Hypothalamus (tissue), 51 donors: ENCODE measurements around the gene NRAS.

Experiments used
- DNase-seq, 51 donors: peaks; one replicate each; lab custom pipeline; 2025; lab: John Stamatoyannopoulos, UW

Gene NRAS

GRCh38 chr1:114688526-114688925 is 28.0 kb downstream of the NRAS start:
- DNase-seq: no peak

- DNase-seq: no peak
These were observed 30.7 kb downstream of the NRAS start for GRCh38 chr1:114685851-114686250.

GRCh38 chr1:114677691-114678090 is 38.9 kb downstream of the NRAS start:
- DNase-seq: no peak

DNA sequence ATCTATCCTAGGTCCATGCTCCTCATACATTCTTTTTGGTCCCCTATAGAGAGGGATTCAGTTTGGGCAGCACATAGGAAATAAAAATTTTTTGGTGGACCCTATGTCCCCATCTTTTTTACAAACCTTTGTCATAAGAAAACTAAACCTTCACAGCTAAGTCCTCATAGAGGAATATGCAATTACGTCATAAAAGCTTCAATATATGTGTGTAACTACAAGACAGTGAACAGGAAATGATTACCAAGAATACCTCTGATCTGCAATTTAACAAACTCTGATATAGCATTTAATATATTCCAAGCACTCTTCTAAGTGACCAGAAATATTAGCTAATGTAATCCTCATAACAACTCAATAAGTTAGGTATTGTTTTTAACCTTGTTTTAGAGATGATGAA is 40.5 kb downstream of the NRAS start:
- DNase-seq: no peak

DNA sequence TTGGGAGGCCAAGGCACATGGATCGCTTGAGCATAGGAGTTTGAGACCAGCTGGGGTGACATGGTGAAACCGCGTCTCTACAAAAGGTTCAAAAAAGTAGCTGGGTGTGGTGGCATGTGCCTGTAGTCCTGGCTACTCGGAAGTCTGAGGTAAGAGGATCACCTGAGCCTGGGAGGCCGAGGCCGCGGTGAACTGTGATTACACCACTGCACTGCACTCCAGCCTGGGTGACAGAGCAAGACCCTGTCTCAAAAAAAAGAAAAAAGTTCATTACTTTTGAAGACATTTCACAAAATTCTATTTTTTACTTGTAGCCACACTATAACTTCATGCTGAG is 44.7 kb downstream of the NRAS start:
- DNase-seq: no peak

GRCh38 chr1:114671011-114671938 is 45.3 kb downstream of the NRAS start:
- no peak for DNase-seq

GRCh38 chr1:114670083-114671010 is 46.2 kb downstream of the NRAS start:
- peak; percentile 3 to 92 (median 72) for DNase-seq

- DNase-seq: peak in 5 of 51 donors; percentile 20 to 48 (median 37)
These were observed 46.9 kb downstream of the NRAS start, which contains the start of gene DENND2C for GRCh38 chr1:114669562-114670082. DENND2C (minus strand) TSS chr1:114670049; CDS start chr1:114625984, 44,065 bp downstream.

DNA sequence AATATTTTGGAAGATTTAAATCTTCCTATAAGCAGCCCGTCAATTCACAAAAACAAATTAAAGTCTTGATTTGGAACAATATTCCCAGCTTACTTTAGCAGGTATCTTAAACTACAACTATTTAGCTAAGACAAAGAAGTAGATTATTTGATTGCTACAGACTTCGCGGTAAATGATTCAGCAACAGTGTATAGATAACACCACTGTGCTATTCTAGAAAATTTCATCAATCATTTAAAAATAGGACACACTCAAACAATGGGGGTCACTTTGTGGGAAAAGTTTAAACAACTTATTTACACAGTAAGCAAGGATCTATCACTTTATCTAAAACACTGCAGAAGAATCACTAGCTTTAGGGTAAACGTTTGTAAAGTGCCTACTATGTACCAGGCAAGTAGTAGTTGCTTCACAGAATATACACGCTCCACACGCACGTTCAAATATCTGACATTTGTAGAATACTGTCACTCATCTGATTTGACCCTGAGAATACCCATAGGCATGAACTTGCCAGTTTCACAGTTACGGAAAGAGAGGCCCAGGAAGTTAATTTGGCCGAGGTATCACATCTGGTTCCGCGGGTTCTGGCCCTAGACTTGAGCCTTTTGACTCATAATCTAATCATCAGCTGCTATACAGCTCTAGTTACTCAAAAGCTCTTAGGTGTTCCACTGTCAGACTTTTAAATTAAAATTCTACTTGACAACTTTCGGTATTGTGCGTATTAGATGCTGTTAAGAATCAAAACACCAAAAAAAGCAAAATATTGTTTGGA is 47.6 kb downstream of the NRAS start:
- no peak for DNase-seq

DNA sequence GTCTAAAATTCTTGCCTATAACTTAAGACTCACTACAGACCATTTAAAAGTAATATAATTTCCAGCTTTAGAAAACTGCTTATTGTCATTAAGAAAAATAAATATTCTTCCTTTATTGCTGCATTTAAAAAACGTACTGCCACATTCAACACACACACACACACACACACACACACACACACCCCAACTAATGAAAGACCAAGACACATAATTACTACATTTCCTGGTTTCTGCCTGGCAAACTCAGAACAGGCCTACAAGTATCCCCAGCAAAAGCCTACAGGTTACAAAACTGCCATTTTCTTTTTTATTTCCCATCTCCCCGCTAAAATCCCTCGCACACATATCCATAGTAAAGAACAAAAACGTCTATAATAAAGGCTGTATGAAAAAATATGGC is 48.2 kb downstream of the NRAS start:
- DNase-seq: no peak

GRCh38 chr1:114666954-114667353 is 49.6 kb downstream of the NRAS start:
- no peak for DNase-seq

GRCh38 chr1:114660238-114660637 is 56.3 kb downstream of the NRAS start:
- DNase-seq: no peak
